ENCODE results near the gene LNX2.

- TF ChIP-seq CTCF (IDR thresholded peaks at IDR 0.05; ENCODE audit: insufficient read depth, low read length, poor library complexity, severe bottlenecking), result no peak
- TF ChIP-seq EZH2phosphoT487 (conservative IDR thresholded peaks at IDR 0.05; ENCODE audit: low read length), result no peak
These were observed 14.5 kb upstream of the LNX2 start for GRCh38 chr13:27634791-27635190.
